Stimulated activated CD8-positive, alpha-beta memory T cell treated with anti-CD3 and anti-CD28 coated beads, Interleukin-4, amount 100 ng/mL, for 1 hour (primary cell): ENCODE measurements around the gene MED14.
A peak's percentile ranks its signal among the peaks of the same experiment; 100 is the strongest.

ENCODE experiments used
- DNase-seq, 2 donors: peaks; one replicate each; pipeline ENCODE4 v3.0.0-alpha.2; 2020; ENCODE audit warnings: low read depth in 2 of 2, low spot score in 1 of 2

Gene MED14

DNA sequence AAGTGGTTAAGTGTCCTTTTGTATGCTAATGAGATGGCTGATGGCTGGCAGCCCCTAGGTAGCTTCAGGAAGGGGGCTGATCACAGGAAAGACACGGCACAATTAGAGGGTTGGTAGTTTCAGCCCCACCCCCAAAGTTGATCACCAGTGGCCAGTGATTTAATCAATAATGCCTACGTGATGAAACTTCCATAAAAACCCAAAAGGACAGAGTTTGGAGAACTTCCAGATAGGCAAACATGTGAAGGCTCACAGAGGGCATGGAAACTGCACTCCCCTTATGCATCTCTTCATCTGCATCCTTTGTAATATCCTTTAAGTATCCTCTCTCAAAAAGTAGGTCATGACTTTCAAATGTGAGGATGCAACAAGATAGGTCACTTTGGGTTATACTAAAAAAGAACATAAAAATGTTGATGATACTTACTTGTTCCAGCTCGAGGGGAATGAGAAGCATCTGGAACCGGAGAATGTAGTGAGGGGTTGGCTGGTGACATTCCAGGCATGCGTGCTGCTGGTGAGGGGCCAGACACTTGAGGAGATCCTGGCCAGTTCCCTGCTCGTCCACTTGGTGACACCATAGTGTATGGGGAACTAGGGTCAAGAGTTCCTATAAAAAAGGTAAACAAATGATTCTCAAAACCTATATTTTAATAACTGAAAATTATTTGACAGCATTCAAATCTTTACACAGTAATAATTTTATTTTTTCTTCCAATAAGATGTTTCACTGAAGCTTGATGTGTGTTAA lies 71.3 kb downstream of the MED14 start:
- no peak for DNase-seq

DNA sequence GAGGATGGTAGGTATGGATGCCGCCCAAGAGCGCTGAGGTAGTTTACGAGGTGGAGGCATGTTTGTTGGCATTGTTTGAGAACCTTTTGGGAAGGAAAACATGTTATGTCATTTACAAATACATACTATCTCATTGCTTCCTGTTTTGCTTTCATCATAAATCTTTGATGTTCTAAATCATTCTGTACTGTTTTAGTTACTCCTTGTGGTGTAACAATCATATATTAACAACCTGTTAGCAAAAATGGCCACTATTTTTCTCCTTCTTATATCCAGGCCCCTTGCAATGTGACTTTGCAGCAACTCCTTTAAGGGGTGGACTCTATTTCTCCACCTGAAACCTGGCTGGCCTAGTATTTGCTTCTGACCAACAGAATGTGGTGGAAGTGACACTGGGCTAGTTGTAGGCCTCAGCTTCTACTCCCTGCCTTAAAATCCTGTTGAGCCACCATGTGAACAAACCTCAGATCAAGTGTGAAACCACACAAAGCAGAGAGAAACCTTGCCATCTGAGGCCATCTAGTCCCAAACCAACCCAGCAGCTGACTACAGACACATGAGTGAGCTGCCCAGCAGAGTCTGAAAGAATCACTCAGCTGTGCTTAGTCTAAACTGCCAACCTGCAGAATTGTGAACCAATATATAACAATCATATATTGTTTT lies 72.1 kb downstream of the MED14 start:
- DNase-seq: no peak

DNA sequence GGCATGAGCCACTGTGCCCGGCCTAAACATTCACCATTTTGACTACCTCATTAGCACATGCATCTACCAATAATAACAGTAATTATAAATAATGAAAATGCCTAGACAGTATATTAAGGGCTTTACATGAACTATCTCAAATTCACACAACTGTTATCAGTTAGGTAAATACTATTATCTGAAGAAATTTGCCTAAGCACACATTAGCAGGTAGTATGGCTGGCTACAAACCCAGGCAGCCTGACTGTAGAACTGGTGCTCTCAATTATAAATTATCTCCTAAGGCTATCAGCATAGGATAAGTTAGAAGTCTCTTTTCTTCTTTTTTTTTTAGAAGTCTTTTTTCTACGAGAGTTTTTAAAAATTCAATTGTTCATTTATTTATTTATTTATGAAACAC lies 73.9 kb downstream of the MED14 start:
- no peak for DNase-seq

DNA sequence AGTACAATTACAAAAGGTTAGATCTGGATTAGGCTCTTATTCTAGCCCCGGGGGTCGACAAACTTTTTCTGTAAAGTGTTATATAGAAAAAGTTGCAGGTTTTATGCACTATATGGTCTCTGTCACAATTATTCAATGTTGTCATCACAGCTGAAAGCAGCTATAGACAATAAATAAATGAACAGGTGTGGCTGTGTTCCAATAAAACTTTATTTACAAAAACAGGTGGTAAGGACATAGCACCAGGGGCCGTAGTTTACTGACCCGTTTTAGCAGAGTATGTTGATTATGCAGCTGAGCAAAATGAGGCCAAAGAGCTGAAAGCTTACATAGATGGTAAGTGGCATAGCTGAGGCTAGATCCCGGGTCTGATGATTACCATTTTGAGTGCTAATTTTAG lies 75.0 kb downstream of the MED14 start:
- no peak for DNase-seq

DNA sequence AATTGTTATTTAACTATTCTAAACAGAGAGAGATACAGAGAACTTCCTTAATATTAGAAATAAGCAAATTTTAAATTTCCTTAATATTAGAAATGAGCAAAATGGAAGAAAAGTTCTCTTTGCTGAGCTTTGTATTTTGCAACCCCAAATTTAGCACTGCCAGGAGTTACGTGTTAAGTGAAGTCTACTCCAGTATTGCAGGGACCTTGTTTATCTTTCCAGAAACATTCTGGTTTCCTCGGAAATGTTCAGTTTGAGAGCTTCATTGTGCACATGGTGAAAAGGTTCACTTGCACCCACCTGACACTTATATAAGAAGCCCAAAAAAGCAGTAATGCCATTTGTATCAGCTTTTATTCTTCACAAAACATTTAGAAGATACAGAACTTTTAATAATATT lies 81.8 kb downstream of the MED14 start:
- DNase-seq: no peak

DNA sequence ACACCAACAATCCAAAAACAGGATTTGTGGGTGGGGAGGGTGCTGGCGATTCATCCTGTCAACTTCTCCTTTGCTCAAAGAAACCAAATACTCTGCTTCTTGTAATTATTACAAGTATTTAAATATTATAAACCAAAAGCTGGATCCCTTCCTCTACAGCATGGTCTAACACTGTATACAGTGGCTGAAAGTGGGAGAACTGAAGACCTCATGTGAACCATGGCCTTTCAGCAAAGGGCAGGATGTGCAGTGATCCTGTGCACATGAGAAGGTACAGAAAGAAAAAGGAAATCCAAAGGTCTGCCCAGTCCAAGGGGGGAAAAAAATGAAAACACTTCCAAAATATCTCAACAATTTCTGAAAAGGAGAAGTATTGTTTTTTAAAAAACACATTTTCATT lies 82.7 kb downstream of the MED14 start:
- DNase-seq: no peak

DNA sequence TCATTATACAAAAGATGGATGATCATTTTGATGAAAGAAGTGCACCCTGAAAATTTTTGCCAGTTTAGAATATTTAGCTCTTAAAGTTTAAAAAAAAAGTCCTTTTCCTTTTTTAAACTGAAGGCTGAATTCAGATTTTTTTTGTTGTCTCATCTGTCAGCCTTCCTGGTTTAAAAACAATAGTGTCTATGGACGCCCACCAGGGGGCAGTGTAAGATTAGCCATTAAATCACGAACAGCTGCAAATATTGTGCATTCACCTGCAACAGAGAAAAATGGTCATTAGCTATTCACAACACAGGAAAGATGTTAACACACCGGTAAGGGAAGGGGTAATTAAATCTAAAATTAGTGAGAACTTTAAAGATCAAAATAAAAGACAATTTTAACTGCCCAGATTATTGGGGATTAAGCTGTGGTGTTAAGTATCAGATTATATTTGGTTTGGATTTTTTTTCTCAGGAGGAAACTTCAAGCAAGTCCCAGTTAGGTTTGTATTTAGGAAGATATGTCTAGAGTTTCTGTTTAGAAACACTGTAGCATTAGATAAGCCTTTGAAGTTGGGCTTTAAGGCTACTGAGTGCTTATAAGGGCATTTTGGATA lies 83.6 kb downstream of the MED14 start:
- DNase-seq: peak; percentile 37 to 64

DNA sequence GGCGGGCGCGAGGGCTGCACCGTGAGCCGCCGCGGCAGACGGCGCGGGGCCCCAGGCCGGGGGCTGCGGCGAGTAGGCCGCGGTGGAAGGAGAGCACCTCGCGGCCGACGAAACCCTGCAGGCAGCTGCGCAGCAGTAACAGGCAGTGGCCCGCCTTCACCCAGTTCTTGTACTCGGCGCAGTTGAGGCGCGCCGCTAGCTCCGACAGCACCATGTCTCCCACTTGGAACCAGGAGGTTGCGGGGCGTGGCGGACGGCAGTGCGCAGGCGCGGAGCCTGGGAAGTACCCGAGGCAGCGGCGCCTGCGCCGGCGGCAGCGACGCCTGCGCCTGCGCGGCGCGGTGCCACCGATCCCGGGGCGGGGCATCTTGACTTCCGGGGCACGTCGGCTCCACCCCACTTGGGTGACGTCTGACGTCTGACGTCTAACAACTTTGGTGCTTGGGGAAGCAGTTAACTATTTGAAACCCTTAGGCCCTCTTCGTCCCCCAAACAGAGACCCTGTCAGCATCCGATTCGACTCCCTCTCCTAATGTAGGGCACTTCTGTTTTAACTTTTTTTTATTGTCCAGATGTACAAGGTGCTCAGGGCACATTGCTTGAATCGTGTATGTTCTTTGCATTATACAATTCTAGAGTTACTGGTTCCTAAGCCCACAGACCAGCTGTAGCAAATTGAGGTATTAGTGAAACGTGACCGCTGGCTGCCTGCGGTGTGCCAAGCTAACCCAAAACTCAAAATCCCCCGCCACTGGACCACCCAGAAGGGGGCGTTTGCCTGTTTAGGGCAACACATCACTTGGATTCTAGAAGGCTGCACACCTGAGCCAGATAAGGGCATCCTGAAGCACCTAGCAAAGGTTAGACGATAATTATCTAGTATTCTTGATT lies 87.8 kb downstream of the MED14 start, which contains the start of gene CXorf38:
CXorf38 (minus strand) TSS at position 255 of the 891 bp plus-strand sequence; CDS start at position 214, 41 bp downstream.
- peak; percentile 84 to 92 for DNase-seq

DNA sequence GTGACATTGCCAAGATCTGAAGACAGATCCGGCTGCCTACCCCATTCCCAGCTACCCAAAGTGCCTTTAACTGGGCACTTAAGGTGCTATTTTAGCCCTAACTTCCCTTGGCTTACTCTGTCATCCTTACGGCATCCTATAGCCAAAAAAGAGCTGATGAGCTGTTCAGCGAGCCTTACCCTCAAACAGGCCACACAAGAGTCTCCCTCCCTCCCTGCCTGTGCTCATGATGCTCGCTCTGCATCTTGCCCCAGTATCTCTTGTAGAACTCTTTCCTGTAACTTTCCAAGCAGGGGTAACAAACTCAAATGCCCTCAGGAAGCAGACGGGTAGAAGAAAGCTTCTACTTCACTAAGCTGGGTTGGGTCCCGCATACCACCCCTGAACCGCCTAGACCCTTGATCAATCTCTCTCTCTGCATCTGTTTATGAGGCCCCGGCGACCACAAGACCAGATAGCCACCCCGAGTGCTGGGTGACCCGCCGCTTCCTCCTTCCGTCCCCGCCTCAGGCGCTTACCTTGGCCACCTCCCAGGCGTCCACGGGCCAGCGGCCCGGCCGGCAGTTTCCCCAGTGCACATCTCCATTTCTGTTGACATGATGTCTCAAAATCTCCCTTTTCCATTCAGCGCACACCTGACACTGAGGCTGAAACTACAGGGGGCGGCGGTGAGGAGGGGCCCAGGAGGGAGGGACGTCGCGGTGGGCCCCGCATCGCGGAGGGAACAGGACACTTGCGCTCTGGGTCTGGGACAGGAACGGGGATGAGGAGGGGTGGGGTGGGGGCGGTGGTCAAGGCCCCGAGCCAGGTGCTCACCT lies 88.6 kb downstream of the MED14 start:
- peak in 1 of 2 donors; percentile 5 for DNase-seq

DNA sequence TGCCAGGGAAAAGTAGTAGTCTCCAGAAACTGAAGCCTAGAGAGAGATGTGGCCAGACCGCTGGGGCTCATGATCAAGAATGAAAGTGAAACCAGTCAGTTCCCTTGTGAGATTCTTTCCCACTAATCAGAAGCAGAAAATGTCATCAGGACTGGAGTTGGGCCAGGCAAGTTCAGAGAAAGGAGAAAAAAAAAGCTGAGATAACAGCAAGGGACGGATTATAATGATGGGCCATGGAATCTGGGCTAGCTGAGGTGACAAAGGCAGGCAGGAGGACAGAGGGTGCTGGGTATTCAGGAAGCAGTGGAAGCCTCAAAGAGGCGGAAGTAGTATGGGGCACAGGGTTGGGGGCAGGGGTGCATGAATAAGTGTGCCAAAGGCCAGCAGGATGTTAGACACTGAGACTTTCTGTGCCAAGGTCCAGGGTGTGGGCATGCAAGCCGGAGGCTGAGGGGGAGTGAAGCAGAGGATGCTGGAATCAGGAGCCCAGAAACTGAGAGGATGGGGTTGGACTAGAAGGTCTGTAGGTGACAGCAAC lies 90.5 kb downstream of the MED14 start:
- DNase-seq: peak in 1 of 2 donors; percentile 9

DNA sequence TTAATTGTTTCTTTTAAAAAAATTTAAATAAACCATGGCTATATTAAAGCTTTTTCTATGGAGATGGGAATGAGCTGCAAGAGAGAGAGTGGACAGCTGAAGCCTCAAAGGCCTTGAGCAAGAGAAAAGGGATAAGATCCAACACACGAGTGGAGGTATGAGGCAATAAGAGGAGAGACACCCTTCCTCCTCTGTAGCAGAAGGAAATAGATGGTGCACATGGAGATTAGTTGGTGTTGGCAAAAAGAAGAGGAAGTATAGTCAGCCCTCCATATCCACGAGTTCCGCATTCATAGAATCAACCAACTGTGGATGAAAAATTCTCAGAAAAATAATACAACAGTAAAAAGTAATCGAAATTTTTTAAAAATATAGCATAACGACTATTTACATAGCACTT lies 91.2 kb downstream of the MED14 start:
- DNase-seq: no peak

DNA sequence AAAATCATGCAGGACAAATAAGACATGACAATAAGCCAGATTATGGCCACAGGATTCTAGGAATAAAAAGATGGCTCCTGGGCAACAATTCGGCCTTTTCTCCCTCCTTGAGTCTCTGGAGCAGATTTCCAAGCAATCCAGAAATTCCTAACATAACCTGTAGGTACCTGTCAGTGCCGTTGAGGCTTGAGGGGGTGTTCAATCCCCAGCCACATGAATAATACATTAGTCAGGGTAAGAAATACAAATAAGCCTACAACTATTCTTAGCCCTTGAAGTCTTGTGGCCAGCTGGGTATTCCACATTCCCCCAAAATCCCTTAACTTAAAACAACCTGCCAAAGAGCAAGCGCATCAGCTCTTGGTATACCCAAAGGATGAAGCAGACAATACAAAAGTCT lies 97.7 kb downstream of the MED14 start:
- no peak for DNase-seq

DNA sequence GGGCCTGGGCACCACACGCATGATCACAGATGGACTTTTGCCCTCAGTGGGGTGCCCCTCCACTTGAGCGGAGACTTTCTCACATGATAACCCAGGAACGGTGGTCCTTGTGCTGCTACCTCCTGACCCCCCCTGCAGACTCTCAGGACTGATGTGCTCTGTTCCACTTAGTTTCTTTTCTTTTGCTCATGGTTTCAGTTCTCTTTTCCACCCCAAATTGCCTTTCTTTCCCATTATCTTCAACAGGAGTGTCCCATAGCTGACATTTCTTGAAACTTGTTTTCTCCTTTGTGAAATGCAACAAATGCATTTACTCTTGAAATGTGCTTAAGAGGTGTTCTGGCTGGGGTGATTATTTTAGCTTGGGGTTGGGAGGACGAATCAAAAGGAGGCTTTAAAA lies 103.1 kb downstream of the MED14 start:
- no peak for DNase-seq

DNA sequence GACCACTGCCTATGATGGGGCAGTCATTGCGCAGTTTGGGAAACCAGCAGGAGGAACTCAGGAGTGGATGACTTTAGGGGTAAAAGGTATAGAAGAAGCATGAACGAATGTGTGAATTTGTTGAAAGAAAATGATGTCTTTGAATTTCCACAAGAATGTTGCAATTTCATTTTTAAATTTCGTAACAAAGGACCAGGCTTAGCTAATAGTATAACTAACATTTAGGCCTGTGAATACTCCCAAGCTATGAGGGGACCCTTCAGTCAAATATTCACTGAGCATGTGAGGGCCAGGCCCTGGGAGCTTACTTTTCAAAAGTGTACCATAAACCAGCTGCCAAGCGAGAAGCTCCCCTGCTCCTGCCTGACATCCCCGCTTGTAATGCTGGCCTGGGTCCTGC lies 106.8 kb downstream of the MED14 start:
- DNase-seq: no peak

DNA sequence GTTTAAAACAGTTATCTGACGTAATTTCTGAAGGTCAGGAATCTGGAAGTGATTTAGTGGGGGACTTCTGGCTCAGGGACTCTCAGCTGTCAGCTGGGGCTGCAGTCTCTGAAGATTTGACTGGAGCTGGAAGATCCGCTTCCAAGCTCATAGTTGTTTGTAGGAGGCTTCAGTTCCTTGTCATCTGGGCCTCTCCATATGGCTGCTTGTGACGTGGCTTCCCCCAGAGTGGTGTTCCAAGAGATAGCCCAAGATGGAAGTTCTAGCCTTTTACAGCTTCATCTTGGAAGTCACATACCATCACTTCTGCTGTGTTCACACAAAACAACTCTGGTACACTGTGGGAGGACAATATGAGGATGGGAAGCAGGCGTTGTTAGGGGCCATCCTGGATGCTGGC lies 110.0 kb downstream of the MED14 start:
- no peak for DNase-seq

DNA sequence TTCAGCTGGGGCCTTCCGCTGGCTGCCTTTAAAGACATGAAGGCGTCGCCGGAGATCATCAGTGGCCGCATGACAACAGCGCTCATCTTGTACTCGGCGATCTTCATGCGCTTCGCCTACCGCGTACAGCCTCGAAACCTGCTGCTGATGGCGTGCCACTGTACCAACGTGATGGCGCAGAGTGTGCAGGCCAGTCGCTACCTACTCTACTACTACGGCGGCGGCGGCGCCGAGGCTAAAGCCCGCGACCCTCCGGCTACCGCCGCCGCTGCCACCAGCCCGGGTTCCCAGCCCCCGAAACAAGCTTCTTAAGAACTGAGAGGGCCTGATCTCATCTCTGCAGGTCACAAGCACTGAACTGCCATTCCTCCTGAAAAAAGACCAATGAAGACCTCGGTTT lies 111.7 kb downstream of the MED14 start:
- DNase-seq: no peak

DNA sequence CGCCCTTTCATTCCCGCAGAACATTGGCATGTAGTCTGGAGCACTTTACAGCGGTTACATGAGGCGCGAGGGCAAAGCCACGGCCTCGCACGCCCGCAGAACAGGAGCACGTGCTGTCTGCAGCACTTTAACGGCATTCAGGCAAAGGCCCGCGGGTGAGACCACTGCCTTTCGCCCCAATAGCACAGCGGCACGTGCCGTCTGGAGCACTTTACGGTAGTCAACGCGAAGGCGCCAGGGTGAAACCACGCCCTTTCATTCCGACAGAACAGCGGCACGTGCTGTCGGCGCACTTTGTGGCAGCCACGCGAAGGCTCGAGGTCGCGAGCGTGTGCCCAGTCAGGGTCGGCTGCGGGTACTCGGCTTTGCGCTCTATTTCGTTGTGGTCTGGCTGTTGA lies 112.2 kb downstream of the MED14 start, which contains the start of gene MPC1L:
MPC1L (plus strand) TSS at position 290 of the 398 bp plus-strand sequence. CDS start 138 bp downstream, outside the sequence.
- no peak for DNase-seq

DNA sequence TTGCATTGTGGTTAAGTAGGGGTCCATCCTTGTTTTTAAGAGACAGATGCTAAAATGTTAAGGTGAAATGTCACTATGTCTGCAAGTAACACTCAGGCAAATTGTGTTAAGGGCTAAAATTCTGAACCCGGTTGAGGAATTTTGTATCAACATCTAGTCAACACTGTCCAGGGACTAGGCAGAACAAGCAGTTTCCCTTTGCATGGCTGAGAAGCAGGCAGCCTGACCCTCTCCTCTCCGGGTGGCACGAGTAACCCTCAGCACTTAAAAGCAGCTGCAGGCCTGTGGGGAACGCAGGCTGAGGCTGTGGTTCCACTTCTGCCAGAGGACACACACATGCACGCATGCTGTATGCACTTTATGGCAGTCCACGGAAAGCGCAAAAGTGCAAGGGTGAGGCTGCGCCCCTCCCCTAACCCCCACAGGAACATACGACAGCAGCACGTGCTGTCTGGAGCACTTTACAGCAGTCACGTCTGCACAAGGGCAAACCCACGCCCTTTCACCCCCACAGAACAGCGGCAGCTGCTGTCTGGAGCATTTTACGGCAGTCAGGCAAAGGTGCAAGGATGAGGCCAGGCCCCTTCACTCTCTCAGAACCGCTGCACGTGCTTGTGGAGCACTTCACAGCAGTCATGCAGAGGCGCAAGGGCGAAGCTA lies 112.7 kb downstream of the MED14 start:
- DNase-seq: no peak

DNA sequence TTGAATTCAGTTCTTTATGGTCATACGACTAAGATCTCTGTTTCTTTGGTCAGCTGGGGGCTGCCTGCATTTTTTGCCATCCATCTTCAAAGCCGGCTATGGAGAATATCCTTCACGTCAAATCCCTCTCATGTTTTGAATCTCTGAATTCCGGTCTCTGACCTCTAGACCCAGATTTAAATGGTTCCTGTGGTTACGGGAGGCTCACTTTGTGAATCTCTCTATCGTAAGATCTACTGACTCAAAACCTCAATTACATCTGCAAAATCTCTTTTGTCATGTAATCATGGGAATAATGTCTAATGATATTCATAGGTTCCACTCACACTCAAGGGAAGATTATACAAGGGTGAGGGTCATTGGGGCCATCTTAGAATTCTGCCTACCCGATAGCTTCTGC lies 117.8 kb downstream of the MED14 start:
- DNase-seq: no peak

DNA sequence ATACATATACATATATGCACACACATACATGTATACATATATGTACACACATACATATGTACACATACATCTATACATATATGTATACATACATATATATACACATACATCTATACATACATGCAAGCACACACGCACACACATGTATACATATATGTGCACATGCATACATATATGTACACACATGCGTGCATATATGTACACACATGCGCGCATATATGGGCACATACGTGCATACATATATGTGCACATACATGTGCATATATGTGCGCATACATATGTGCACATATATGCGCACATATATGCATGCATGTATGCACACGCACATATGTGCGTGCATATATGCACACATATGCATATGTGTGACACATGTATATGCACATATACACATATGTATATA lies 119.4 kb downstream of the MED14 start:
- no peak for DNase-seq
